ENCODE data around the gene KIAA0319L. TPM values are rescaled to one million over a fixed set of nuclear protein-coding genes. Genes with fewer than 3 reads are reported as not detected.

The KIAA0319L gene
- total RNA-seq, 2 donors from 2014 or later, result 109 to 124 TPM

DNA sequence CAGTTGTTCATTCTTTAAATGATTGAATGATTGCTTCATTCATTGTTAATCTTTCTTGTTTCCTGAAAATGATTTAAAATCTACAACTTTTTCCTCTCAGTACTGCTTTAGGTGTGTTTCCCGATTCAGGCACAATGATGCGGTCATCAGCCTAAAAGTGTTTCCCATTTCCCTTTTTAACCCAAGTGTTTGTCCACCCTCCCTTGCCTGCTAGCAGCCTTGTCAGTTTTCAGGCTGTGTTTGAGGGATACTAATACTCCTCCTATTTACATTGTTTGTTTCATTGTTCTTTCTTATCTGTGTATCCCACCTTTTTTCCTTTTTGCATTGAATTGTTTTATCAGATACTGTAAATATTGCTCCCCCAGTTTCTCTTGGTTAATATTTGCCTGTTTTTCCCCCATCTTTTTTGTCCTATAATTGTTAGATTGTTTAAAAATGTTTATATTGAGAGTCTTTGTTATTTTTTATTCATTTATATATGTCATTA lies 131.1 kb downstream of the KIAA0319L start:
- H3K9me3 ChIP-seq, result no peaks in the 10 kb centered on the region
- intact Hi-C loops (cut with DNase I), result no loop called here
- H3K36me3 ChIP-seq, result no peaks in the 10 kb centered on the region
- no peaks in the 10 kb centered on the region for H3K27me3 ChIP-seq (replicated peaks; ENCODE audit: insufficient read depth)
- 64% methylated on average over 2 of the region's 2 CpGs for WGBS
- H3K27ac ChIP-seq, result no peak overlapping the region
- no peak for DNase-seq (ENCODE audit: low spot score)
- H3K4me3 ChIP-seq, result no peak overlapping the region
- TF ChIP-seq POLR2AphosphoS5 (IDR thresholded peaks at IDR 0.05) (no peak), CTCF (IDR thresholded peaks at IDR 0.05) (no peak), POLR2A (IDR thresholded peaks at IDR 0.05) (no peak)
- no peaks in the 10 kb centered on the region for H3K4me1 ChIP-seq (replicated peaks)

DNA sequence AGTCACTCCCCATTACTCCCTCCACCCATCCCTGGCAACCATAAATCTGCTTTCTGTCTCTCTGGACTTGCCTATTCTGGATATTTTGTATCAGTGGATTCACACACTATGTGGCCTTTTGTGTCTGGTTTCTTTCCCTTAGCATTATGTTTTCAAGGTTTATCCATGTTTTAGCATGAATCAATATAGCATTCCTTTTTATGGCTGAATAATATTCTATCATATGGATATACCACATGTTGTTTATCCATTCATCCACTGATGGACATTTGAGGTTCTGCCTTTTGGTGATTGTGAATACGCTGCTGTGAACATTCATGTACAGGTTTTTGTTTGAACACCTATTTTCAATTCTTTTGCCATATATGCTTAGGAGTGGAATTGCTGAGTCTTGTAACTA lies 148.3 kb downstream of the KIAA0319L start:
- no peak for TF ChIP-seq POLR2A (IDR thresholded peaks at IDR 0.05)
- no peak for TF ChIP-seq POLR2AphosphoS5 (IDR thresholded peaks at IDR 0.05)
- no peak for TF ChIP-seq CTCF (IDR thresholded peaks at IDR 0.05)
- Histone ChIP-seq H3K9me3 (no peaks in the 10 kb centered on the region), H3K36me3 (no peaks in the 10 kb centered on the region)

DNA sequence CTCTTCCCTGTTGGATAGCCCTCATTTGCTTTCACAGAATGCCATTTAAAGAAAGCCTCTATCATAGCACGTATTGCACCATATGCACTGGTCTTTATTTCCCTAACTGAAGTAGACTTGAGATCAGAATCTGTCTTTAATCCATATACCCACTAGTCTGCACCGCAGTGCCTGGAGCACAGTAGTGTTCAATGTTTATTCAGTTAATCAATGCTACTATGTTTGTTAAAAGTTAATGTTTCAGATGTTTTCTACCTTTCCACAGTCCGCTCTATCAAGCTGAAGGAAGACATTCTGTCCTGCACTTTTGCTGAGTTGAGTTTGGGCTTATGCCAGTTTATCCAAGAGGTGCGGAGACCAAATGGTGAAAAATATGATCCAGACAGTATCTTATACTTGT lies 149.5 kb downstream of the KIAA0319L start:
- no peak for DNase-seq (ENCODE audit: low spot score)
- Histone ChIP-seq H3K9me3 (no peaks in the 10 kb centered on the region), H3K27me3 (replicated peaks; ENCODE audit: insufficient read depth) (no peaks in the 10 kb centered on the region), H3K4me3 (no peak overlapping the region), H3K4me1 (replicated peaks) (no peaks in the 10 kb centered on the region), H3K36me3 (no peaks in the 10 kb centered on the region), H3K27ac (no peak overlapping the region)
- no peak for TF ChIP-seq POLR2A (IDR thresholded peaks at IDR 0.05)
- TF ChIP-seq POLR2AphosphoS5 (IDR thresholded peaks at IDR 0.05), result no peak
- TF ChIP-seq CTCF (IDR thresholded peaks at IDR 0.05), result no peak
- intact Hi-C loops (cut with DNase I), result no loop called here
- 96% methylated on average over 4 of the region's 4 CpGs for WGBS

More for the DNA sequence above, 148.3 kb downstream of the KIAA0319L start:
- no peak overlapping the region for H3K27ac ChIP-seq
- intact Hi-C loops (cut with DNase I), result no loop called here
- DNase-seq (ENCODE audit: low spot score), result no peak
- 97% methylated on average over 1 of the region's 1 CpG for WGBS
- H3K4me3 ChIP-seq, result no peak overlapping the region
- no peaks in the 10 kb centered on the region for H3K4me1 ChIP-seq (replicated peaks)
- H3K27me3 ChIP-seq (replicated peaks; ENCODE audit: insufficient read depth), result no peaks in the 10 kb centered on the region

DNA sequence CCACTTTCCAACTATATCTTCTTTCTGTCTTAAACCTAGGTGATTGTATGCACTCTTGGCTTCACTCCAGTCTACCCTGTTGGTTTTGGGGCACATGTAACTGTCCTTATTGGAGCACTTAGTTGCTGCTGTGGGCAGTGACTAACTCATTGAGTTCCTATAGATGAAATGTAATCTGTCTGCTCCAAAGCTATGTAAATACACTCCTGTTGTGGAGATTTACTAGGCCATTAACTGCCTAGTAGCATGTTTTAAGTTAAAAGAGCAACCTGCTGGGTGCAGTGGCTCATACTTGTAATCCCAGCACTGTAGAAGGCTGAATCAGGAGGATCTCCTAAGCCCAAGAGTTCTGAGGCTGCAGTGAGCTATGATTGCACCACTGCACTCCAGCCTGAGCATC lies 151.1 kb downstream of the KIAA0319L start:
- Histone ChIP-seq H3K4me3 (no peak overlapping the region), H3K9me3 (no peaks in the 10 kb centered on the region), H3K27me3 (replicated peaks; ENCODE audit: insufficient read depth) (no peaks in the 10 kb centered on the region), H3K4me1 (replicated peaks) (no peaks in the 10 kb centered on the region), H3K36me3 (no peaks in the 10 kb centered on the region), H3K27ac (no peak overlapping the region)
- no peak for TF ChIP-seq CTCF (IDR thresholded peaks at IDR 0.05)
- TF ChIP-seq POLR2AphosphoS5 (IDR thresholded peaks at IDR 0.05), result no peak
- TF ChIP-seq POLR2A (IDR thresholded peaks at IDR 0.05), result no peak
- DNase-seq (ENCODE audit: low spot score), result no peak
- intact Hi-C loops (cut with DNase I), result no loop called here

DNA sequence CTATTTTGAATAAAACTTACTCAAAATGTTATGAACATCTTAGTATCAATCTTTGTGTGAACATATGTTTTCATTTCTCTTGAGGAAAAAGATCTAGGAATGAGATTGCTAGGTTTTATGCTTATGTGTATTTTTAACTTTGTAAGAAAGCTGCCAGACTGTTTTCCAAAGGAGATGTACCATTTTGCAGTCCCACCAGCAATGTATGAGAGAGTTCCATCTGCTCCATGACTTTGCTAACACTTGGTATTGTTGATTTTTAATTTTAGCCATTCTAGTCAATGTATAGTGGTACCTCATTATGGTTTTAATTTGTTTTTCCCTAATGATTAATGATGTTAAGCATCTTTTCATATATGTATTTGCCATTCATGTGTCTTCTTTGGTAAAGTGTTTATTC lies 156.2 kb downstream of the KIAA0319L start:
- no peak for DNase-seq (ENCODE audit: low spot score)
- intact Hi-C loops (cut with DNase I), result no loop called here
- H3K9me3 ChIP-seq, result no peaks in the 10 kb centered on the region
- TF ChIP-seq POLR2A (IDR thresholded peaks at IDR 0.05) (no peak), POLR2AphosphoS5 (IDR thresholded peaks at IDR 0.05) (no peak), CTCF (IDR thresholded peaks at IDR 0.05) (no peak)
- no peaks in the 10 kb centered on the region for H3K4me1 ChIP-seq (replicated peaks)
- H3K27ac ChIP-seq, result no peak overlapping the region
- H3K27me3 ChIP-seq (replicated peaks; ENCODE audit: insufficient read depth), result no peaks in the 10 kb centered on the region
- H3K4me3 ChIP-seq, result no peak overlapping the region
- H3K36me3 ChIP-seq, result no peaks in the 10 kb centered on the region

Data from prostate gland (tissue), 2 donors.